Fibroblast of the aortic adventitia (primary cell): ENCODE data around the gene RGPD8. TPM values are rescaled to one million over a fixed set of nuclear protein-coding genes. Genes with fewer than 3 reads are reported as not detected.
"Not testable (repeated sequence)": the region's sequence is repeated elsewhere in the genome, so short reads cannot be mapped to it uniquely, and the experiment has no call there.

Experiments
- DNase-seq: peaks from one replicate; pipeline ENCODE4 v3.0.0-alpha.2; 2010; ENCODE audit warnings: low read depth
- H3K4me3 ChIP-seq: 2 replicates; pipeline ENCODE4 v1.5.1; 2011; ENCODE audit warnings: low read depth, mild to moderate bottlenecking, control low read depth, low read length, moderate library complexity
- total RNA-seq: library from RNA; depleted of rRNA; stranded (reverse); fragments of >200 nt; gene quantifications from 2 replicates; pipeline ENCODE4 v1.2.3, GENCODE V29; 2012; ENCODE audit warnings: low replicate concordance
- TF ChIP-seq, protein P1 (sequence below): IDR thresholded peaks from 2 replicates; pipeline ENCODE4 v1.5.1; 2011; ENCODE audit warnings: mild to moderate bottlenecking, low read length, control low read depth, inconsistent platforms; ENCODE audit not compliant: insufficient read depth

RGPD8 gene
- total RNA-seq, 1 donor = 16.4 TPM

DNA sequence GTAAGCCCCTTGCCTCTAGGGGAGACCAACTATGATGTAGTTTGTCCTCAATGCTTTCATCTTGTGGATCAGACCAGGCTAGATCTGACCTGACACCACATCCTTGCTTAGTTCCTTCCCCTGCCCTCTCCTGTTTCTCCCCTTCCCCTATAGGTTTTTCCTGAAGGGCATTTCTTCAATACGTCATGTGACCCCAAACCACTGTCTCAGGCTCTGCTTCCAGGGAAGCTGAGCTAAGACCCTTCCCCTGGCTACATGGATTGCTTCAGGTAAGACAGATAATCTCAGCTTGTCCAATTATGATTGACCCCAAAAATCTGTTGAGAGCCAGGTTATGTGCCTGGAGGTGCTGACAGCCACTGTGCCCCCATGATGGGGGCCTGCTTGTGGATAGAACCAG is 25.9 kb upstream of the RGPD8 start:
- DNase-seq = no peak
- H3K4me3 ChIP-seq = no peak overlapping the region
- TF ChIP-seq, protein P1, sequence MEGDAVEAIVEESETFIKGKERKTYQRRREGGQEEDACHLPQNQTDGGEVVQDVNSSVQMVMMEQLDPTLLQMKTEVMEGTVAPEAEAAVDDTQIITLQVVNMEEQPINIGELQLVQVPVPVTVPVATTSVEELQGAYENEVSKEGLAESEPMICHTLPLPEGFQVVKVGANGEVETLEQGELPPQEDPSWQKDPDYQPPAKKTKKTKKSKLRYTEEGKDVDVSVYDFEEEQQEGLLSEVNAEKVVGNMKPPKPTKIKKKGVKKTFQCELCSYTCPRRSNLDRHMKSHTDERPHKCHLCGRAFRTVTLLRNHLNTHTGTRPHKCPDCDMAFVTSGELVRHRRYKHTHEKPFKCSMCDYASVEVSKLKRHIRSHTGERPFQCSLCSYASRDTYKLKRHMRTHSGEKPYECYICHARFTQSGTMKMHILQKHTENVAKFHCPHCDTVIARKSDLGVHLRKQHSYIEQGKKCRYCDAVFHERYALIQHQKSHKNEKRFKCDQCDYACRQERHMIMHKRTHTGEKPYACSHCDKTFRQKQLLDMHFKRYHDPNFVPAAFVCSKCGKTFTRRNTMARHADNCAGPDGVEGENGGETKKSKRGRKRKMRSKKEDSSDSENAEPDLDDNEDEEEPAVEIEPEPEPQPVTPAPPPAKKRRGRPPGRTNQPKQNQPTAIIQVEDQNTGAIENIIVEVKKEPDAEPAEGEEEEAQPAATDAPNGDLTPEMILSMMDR = no peak

DNA sequence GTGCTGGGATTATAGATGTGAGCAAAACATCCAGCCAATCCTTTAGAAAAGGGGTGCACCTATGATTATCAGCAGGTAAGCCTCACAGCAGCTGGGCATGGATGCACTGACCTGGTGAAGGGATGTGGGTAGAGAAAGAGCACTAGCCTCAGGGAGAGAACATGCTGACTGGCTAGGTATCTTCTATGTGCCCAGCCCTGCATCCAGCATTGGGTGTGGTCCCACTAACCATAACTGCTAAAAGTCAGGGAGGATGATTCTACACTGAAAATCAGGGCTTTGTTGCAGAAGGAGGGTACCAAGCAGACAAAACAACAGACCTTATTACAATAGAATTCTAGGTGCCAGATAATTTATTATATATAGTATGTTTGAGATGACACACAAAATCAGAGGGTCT is 21.1 kb upstream of the RGPD8 start:
- TF ChIP-seq, protein P1 = no peak

DNA sequence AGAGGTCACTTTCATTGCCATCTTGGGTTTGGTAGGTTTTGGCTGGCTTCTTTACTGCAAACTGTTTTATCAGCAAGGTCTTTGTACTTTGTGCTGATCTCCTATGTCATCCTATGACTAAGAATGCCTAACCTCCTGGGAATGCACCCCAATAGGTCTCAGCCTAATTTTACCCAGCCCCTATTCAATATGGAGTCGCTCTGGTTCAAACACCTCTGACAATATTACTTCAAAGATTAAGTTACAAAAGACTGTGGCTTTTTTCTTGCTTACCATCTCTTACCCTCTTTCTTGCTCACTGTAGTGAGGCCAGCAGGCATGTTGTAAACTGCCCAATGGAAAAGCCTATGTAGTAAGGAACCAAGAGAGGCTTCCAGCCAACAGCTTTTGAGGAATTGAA is 17.9 kb upstream of the RGPD8 start:
- H3K4me3 ChIP-seq = no peak overlapping the region
- TF ChIP-seq, protein P1 = no peak
- DNase-seq = no peak

More for the DNA sequence above, 21.1 kb upstream of the RGPD8 start:
- H3K4me3 ChIP-seq = no peak overlapping the region
- DNase-seq = no peak

DNA sequence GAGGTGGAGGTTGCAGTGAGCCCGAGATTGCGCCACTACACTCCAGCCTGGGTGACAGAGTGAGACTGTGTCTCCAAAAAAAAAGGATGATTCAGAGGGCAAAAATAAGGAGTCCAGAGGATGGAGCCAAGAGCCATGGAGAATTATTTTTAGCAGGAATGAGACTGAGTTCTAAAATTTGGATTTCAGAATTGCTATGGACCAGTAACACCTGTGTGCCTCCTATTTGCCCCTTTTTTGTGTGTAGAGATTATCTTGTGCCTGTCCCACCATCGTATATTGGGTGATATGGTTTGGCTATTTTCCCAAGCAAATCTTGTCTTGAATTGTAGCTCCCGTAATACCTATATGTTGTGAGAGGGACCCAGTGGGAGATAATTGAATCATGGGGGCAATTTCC is 16.4 kb upstream of the RGPD8 start:
- DNase-seq = no peak
- no peak overlapping the region for H3K4me3 ChIP-seq
- TF ChIP-seq, protein P1 = no peak

DNA sequence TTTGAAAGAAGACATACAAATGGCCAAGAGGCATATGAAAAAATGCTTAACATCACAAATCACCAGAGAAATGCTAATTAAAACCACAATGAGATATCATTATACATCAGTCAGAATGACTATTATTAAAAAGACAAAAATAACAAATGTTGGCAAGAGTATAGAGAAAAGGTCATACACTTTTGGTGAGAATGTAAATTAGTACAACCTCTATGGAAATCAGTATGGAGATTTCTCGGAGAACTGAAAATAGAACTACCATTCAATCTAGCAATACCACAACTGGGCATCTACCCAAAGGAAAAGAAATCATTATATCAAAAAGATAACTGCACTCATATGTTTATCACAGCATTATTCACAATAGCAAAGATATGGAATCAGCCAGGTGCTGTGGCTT is 10.8 kb upstream of the RGPD8 start:
- not testable (repeated sequence) for DNase-seq, H3K4me3 ChIP-seq

DNA sequence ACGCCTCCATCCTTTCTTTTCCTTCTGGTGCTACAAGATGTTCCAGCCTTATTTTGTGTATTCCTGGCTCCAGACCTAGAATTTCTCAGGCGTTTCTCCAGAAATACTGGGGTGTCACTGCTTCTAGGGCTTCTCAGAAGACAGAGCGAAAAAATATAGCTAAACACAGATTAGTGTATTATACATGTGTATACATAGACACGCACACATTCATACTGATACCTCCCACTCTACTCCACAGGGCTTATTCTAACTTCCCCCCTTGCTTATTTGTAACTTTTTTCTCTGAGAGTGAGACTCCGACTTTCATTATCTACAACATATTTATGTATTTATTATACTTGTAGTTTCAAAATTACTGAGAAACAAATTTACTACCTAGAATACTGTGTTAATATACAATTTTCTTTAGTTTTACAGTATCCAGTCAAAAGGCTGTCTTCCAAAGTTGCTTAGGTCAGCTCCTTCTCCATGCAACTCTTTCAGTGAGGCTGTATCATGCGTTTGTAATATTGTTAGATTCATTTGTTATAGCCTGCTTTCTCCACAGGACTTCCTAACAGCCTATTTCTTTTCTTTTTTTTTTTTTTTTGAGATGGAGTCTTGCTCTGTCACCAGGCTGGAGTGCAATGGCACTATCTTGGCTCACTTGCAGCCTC is 5.3 kb upstream of the RGPD8 start:
- DNase-seq, H3K4me3 ChIP-seq: not testable (repeated sequence)

DNA sequence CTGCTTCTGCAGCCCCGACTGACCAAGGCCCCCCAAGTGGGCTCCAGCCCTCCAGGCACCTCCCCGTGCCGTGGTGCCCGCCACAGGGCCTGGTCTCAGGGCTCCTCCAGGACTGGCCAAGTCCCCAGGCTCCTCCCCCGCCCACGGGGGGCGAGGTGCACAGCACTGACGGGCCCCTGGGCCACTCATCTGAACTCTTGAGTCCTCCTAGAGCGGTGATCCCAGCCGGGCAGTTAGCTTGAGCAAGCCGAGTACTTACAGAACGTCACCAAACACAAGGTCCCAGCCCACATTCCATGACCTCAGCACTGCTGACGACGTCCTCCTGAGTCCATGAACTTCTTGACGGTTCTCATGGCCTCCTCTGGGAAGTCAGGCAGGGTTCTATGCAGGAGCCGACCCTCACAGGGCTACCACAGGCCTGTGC is 4.0 kb upstream of the RGPD8 start:
- DNase-seq = not testable (repeated sequence)

DNA sequence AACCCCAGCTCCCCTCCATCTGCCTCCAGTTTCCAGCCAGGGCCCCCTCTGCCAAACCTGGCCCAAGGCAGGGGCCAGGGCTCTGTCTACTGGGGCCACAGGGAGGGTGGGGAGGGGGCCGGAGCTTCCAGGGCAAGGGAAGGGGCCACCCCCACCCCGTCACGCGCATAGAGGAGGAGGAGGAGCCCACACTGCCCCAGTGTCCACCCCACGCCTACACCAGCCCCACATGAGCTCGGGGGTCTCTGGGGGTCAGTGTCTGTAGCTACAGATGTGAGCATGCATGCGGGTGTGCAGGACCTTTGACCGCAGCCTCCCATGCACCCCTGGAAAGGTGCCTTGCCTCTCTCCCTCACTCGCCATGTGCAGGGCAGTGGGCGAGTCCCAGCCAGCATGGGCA is 3.5 kb upstream of the RGPD8 start:
- not testable (repeated sequence) for DNase-seq, H3K4me3 ChIP-seq

More for the DNA sequence above, 4.0 kb upstream of the RGPD8 start:
- not testable (repeated sequence) for H3K4me3 ChIP-seq

DNA sequence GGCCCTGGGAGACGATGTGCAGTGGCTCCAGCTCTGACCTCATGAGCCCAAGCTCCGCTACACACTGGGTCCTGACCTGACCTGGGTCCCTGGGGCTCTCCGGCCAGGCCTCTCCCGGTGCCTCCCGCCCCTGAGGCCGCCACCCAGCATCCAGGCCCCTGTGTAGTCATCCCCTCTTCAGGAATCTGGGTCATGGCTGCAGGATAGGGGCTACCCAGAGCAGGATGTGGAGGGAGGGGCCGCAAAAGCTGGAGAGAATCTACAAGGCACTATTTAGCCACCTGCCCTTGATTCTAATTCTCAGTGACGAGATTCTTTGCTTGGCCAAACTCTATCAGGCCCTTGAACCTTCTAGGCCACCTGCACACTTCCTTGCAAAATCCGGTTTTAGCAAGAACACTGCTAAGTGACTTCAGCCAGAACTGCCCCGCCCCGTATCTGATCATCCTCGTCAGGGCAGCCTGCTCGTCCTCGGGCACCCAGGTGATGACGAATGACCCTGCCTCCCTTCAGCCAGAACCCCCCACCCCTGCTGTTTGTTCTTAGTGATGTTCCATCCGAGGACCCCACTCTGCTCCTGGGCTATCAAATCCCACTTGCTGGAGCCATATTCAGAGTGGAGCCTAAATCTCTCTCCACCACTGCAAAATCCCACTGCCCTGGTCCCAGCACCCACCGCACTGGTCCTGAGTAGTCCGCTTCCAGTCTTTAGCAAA is 2.4 kb upstream of the RGPD8 start:
- DNase-seq, H3K4me3 ChIP-seq: not testable (repeated sequence)

DNA sequence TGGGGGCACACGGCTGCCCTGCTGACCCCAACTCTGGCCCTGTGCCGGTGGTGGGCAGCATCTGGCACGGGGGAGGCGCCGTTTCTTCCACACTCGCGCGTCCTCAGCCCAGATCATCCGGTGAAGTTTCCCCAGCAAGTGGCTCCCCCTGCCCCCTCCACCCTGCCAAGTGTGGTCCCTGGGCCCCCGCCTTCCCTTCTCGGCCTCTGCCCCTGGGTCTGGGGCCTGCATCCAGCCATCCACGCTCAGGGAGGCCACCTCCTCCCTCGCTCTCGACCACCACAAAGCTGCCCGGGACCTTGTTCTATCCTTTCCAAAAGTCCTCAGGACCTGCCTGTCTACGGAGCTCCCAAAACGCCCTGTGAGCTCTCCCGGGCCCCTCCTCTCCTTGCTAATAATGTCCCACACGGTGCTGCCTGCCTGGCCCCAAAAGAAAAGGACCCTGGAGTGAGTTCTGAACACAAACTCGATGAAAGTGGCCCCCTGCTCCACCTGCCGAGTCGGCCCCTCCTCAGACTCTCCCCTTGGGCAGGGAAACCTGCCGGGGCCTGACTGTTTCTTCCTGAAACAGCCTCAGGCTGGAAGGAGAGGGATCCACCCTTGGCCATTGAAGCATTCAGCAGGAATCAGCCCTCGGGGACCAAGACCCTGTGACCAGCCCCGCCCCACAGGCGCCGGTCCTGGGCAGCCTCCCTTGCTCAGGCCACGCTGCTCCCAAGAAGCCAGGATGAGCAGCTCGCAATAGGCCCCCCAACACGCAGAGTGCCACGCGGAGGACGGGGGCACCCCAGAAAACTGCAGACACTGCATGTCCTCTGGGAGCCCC is 1.7 kb upstream of the RGPD8 start:
- not testable (repeated sequence) for DNase-seq, H3K4me3 ChIP-seq
